Type B pancreatic cell (in vitro differentiated cells): ENCODE measurements around the gene ZNF688. TPM values are rescaled to one million over a fixed set of nuclear protein-coding genes. Genes with fewer than 3 reads are reported as not detected.
A peak's percentile ranks its signal among the peaks of the same experiment; 100 is the strongest.
"Not testable (repeated sequence)": the region's sequence is repeated elsewhere in the genome, so short reads cannot be mapped to it uniquely, and the experiment has no call there.

ENCODE experiments used
- DNase-seq: peaks from one replicate; pipeline ENCODE4 v3.0.0; 2021; ENCODE audit warnings: mixed read lengths; ENCODE audit not compliant: unreplicated experiment; ENCODE audit errors: extremely low spot score
- H3K27ac Mint-ChIP-seq: 2 replicates; pipeline ENCODE4 v1.8.0; 2021; ENCODE audit warnings: mild to moderate bottlenecking, mixed read lengths
- H3K27me3 Mint-ChIP-seq: 2 replicates; pipeline ENCODE4 v1.8.0; 2021; ENCODE audit warnings: mixed read lengths
- H3K36me3 Mint-ChIP-seq: 2 replicates; pipeline ENCODE4 v1.8.0; 2021; ENCODE audit warnings: mixed read lengths
- H3K4me1 Mint-ChIP-seq: one replicate; pipeline ENCODE4 v1.8.0; 2021; ENCODE audit warnings: mixed read lengths; ENCODE audit not compliant: unreplicated experiment
- H3K4me3 Mint-ChIP-seq: 2 replicates; pipeline ENCODE4 v1.8.0; 2021; ENCODE audit warnings: mild to moderate bottlenecking, mixed read lengths
- H3K9me3 Mint-ChIP-seq: 2 replicates; pipeline ENCODE4 v1.8.0; 2021; ENCODE audit warnings: mixed read lengths
- total RNA-seq: library from RNA; stranded (reverse); gene quantifications from 2 replicates; pipeline ENCODE4 v1.2.1, GENCODE V29; 2021; ENCODE audit warnings: low replicate concordance
- TF ChIP-seq, protein P1 (sequence below): fragments of 200-600 bp; sonication (generic); conservative IDR thresholded peaks from 2 replicates; pipeline ENCODE4 v1.5.0; 2021; ENCODE audit warnings: antibody characterized with exemption, mild to moderate bottlenecking

ZNF688 gene
- total RNA-seq, 1 donor from 2014 or later = 14.3 TPM

DNA sequence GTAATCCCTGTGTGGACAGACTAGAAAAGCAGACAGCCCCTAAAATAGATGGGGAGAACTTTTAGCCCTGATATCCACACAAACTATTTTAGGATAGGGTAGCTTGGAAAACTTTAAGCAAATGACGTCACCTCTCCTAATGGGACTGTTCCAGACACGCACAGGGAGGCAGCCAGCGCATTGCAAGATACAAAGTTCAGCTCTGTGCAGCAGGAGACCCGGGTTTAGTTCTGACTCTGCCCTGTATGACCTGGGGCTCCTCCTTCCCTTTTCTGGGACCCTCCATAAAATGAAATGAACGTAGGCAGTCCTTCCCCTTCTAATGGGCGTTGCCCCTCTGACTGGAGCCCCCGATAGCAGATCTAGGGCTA lies 32.4 kb upstream of the ZNF688 start:
- TF ChIP-seq, protein P1, sequence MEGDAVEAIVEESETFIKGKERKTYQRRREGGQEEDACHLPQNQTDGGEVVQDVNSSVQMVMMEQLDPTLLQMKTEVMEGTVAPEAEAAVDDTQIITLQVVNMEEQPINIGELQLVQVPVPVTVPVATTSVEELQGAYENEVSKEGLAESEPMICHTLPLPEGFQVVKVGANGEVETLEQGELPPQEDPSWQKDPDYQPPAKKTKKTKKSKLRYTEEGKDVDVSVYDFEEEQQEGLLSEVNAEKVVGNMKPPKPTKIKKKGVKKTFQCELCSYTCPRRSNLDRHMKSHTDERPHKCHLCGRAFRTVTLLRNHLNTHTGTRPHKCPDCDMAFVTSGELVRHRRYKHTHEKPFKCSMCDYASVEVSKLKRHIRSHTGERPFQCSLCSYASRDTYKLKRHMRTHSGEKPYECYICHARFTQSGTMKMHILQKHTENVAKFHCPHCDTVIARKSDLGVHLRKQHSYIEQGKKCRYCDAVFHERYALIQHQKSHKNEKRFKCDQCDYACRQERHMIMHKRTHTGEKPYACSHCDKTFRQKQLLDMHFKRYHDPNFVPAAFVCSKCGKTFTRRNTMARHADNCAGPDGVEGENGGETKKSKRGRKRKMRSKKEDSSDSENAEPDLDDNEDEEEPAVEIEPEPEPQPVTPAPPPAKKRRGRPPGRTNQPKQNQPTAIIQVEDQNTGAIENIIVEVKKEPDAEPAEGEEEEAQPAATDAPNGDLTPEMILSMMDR = no peak
- Mint-ChIP-seq H3K9me3 (no peaks in the 10 kb centered on the region), H3K27ac (no peak overlapping the region), H3K36me3 (peaks cover 10% of the 10 kb centered on the region), H3K4me3 (no peak overlapping the region), H3K4me1 (peaks cover 8% of the 10 kb centered on the region), H3K27me3 (no peaks in the 10 kb centered on the region)
- no peak for DNase-seq

DNA sequence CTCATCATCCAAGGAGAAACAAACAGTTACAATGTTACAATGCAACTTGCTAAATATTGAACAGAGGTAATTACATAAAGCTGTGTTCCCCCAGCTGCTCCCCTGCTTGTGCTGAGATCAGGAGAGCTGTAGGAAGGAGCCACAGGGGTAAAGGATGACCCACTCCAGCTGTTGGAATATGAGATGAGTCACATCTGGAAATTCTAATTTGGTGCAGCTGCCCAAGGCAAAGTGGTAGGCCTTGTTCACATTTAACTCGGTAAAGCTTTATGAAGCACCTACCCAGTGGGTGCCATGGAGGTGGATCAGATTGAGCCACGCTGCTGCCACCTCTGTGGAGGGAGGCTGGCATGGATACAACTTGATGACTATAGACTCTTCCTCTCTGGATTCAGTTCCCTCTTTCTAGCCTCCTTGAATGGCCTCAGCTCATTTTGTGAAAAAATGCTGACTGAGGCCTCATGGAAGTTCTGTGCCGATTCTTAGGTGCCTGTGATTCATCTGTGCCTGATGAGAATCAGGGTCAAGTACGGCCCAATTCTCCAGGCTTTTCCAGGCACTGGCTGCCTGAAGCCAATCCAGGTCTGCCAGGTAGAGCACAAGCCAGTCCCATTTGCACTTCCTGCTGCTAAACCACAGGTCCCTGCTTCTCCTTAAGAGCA lies 31.2 kb upstream of the ZNF688 start:
- Mint-ChIP-seq H3K27me3 (no peaks in the 10 kb centered on the region), H3K27ac (no peak overlapping the region), H3K36me3 (peaks cover 10% of the 10 kb centered on the region), H3K9me3 (no peaks in the 10 kb centered on the region), H3K4me1 (peaks cover 11% of the 10 kb centered on the region), H3K4me3 (peak overlapping the region; percentile 36)
- no peak for DNase-seq
- TF ChIP-seq, protein P1 = no peak

DNA sequence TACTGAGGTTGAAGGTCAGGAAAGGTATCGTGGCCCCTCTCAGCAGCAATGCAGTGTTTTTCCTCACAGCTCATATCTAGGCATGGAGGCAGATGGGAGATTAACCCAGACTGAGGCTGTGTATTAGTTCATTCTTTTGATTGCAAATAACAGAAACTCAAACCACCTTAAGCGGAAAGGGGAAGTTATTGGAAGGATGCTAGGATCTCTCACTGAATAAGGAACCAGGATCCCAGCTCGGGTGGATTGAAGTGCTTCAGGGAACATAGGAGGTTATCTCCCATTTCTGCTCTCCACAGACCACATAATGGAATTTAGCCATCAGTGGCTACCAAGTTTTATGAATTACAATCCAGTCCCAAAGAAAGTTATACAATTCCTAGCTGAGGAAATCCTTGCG lies 30.5 kb upstream of the ZNF688 start:
- Mint-ChIP-seq H3K27ac (no peak overlapping the region), H3K9me3 (no peaks in the 10 kb centered on the region)
- TF ChIP-seq, protein P1 = no peak

DNA sequence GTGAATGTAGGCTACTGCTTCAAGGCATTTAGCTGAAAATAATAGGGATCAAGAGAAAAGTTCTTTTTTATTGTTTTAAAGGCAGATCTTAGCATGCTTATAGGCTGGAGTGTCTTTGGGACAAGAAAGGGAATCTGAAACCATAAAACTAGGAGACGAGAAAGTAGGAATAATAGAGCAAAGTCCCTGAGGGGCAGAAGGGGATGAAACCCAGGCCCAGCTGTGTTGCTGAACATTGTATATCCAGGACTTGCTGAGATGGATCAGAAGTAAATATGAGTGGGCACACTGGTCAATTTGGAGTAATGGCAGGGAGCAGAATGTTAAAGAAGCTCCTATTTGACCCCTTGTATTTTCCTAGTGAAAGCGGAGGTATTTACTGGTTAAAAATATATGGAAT lies 29.4 kb upstream of the ZNF688 start:
- H3K27ac Mint-ChIP-seq = no peak overlapping the region
- DNase-seq = no peak
- no peaks in the 10 kb centered on the region for H3K9me3 Mint-ChIP-seq
- H3K4me3 Mint-ChIP-seq = no peak overlapping the region
- TF ChIP-seq, protein P1 = no peak
- no peaks in the 10 kb centered on the region for H3K27me3 Mint-ChIP-seq
- H3K4me1 Mint-ChIP-seq = peaks cover 11% of the 10 kb centered on the region
- peaks cover 10% of the 10 kb centered on the region for H3K36me3 Mint-ChIP-seq

More for the DNA sequence above, 30.5 kb upstream of the ZNF688 start:
- Mint-ChIP-seq H3K36me3 (peaks cover 10% of the 10 kb centered on the region), H3K27me3 (no peaks in the 10 kb centered on the region), H3K4me1 (peaks cover 11% of the 10 kb centered on the region), H3K4me3 (no peak overlapping the region)
- DNase-seq = no peak

DNA sequence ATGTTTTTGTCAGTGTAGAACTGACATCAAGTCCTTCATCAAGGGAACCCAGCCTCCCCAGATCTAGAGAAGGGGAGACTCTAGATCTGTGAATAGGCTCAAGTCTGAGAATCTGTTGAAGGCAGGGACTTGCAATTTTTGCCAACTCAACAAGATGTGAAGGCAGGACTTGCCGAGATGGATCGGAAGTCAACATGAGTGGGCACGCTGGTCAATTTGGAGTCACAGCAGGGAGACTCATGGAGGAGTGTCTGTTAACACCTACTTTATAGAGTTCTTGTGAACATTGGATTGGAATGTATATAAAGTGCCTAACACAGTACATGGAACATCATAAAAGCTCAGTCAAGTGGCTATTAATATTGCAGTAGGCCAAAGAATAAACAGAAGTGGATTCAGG lies 28.7 kb upstream of the ZNF688 start:
- DNase-seq = no peak
- Mint-ChIP-seq H3K4me1 (peaks cover 11% of the 10 kb centered on the region), H3K4me3 (no peak overlapping the region), H3K9me3 (no peaks in the 10 kb centered on the region), H3K36me3 (peaks cover 10% of the 10 kb centered on the region), H3K27me3 (no peaks in the 10 kb centered on the region), H3K27ac (no peak overlapping the region)
- TF ChIP-seq, protein P1 = no peak

DNA sequence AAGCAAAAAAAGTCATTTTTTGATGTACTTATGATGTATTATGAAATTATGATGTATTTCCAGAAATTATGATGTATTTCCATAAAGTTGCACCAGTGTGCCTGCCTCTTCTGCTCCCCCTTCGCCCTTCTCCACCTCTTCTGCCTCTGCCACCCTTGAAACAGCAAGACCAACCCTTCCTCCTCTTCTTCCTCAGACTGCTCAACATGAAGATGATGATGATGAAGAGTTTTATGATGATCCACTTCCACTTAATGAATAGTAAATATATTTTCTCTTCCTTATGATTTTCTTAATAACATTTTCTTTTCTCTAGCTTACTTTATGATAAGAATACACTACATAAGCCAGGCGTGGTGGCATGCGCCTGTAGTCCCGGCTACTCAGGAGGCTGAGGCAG lies 21.4 kb upstream of the ZNF688 start:
- TF ChIP-seq, protein P1 = no peak
- Mint-ChIP-seq H3K9me3 (no peaks in the 10 kb centered on the region), H3K27me3 (no peaks in the 10 kb centered on the region), H3K4me1 (peaks cover 2% of the 10 kb centered on the region), H3K36me3 (peaks cover 2% of the 10 kb centered on the region), H3K27ac (no peak overlapping the region), H3K4me3 (no peak overlapping the region)
- DNase-seq = no peak

DNA sequence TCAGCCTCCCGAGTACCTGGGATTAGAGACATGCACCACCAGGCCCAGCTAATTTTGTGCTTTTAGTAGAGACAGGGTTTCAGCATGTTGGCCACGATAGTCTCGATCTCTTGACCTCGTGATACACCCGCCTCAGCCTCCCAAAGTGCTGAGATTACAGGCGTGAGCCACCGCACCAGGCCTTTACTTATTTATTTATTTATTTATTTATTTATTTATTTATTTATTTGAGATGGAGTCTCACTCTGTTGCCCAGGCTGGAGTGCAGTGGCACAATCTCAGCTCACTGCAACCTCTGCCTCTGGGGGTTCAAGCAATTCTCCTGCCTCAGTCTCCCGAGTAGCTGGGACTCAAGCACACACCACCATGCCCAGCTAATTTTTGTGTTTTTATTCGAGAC lies 19.4 kb upstream of the ZNF688 start:
- H3K27ac Mint-ChIP-seq, H3K4me3 Mint-ChIP-seq, DNase-seq, H3K9me3 Mint-ChIP-seq, H3K27me3 Mint-ChIP-seq, H3K36me3 Mint-ChIP-seq: not testable (repeated sequence)
- H3K4me1 Mint-ChIP-seq = peaks cover 11% of the 10 kb centered on the region

DNA sequence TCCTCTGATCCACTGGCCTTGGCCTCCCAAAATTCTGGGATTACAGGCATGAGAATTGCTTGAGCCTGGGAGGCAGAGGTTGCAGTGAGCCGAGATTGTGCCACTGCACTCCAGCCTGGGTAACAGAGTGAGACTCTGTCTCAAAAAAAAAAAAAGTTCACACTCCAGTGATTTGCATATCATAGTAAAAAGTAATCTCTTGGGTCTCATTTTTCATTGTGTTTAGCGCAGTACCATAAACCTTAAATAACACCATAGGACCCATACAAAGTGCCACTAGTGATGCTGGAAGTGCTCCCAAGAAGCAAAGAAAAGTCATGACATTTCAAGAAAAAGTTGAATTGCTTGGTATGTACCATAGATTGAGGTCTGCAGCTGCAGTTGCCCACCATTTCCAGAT lies 18.1 kb upstream of the ZNF688 start:
- not testable (repeated sequence) for H3K27me3 Mint-ChIP-seq

More for the DNA sequence above, 18.1 kb upstream of the ZNF688 start:
- H3K27ac Mint-ChIP-seq, H3K9me3 Mint-ChIP-seq, H3K4me3 Mint-ChIP-seq, DNase-seq: not testable (repeated sequence)
- H3K36me3 Mint-ChIP-seq = peaks cover 12% of the 10 kb centered on the region
- H3K4me1 Mint-ChIP-seq = peaks cover 16% of the 10 kb centered on the region
